K562 (cell line): ENCODE data around the gene BIRC7. TPM values are rescaled to one million over a fixed set of nuclear protein-coding genes. Genes with fewer than 3 reads are reported as not detected.
A peak's percentile ranks its signal among the peaks of the same experiment; 100 is the strongest.

Experiments used
- ATAC-seq: fragments of 200-7000 bp; cut with Tn5 transposase; 3 replicates; pipeline ENCODE4 v1.9.1; 2020; ENCODE audit warnings: moderate library complexity
- BruUV-seq: library from RNA; stranded (reverse); fragments of 400-500 nt; replicated peaks from 2 replicates; lab custom pipeline; 2021; lab: Mats Ljungman, UMichigan
- CTCF ChIA-PET: fragments of 300-600 bp; formaldehyde crosslinking; extraction: SDS; loops from one replicate; lab custom pipeline; 2021; ENCODE audit warnings: low intra/inter-chr PET ratio; lab: Yijun Ruan, JAX
- POLR2A ChIA-PET: fragments of 300-600, 350-650 bp; sonication (Branson Sonifier 250); formaldehyde crosslinking; extraction: SDS; loops from one replicate; lab custom pipeline; 2021; ENCODE audit warnings: antibody characterized with exemption, inconsistent platforms; lab: Yijun Ruan, JAX
- DNase-seq, 4 experiments: peaks; one replicate each; pipeline versions ENCODE4 v3.0.0 to v3.0.0-alpha.2; 2011 to 2018; ENCODE audit warnings: low spot score in 3 of 4, mixed read lengths in 3 of 4; ENCODE audit errors: extremely low read depth in 1 of 4
- FAIRE-seq: peaks from 2 replicates; lab custom pipeline; 2011; peaks lifted over from hg19 to GRCh38; lab: Jason Lieb, UNC
- H2AFZ ChIP-seq: 2 replicates; pipeline ENCODE4 v1.6.0; 2011; ENCODE audit warnings: low read depth, low read length, control low read depth, inconsistent platforms
- H3K27ac ChIP-seq: fragments of 200-600 bp; 3 replicates; pipeline ENCODE4 v1.8.0; 2011; ENCODE audit warnings: low read depth, mild to moderate bottlenecking, control low read depth, inconsistent platforms, low read length, moderate library complexity, mixed read lengths; ENCODE audit errors: extremely low read depth
- H3K27me3 ChIP-seq, 2 experiments: fragments of 300-600 bp in 1 of 2; 2 replicates in 1 of 2; 3 replicates in 1 of 2; pipeline versions ENCODE4 v1.6.0 to v1.8.0; 2011; ENCODE audit warnings: inconsistent platforms in 2 of 2, low read length in 2 of 2, mild to moderate bottlenecking in 1 of 2, mixed read lengths in 1 of 2, moderate library complexity in 1 of 2; ENCODE audit not compliant: control insufficient read depth in 2 of 2, insufficient read depth in 2 of 2
- H3K36me3 ChIP-seq: fragments of 300-600 bp; 3 replicates; pipeline ENCODE4 v1.8.0; 2011; ENCODE audit warnings: mild to moderate bottlenecking, low read length, inconsistent platforms; ENCODE audit not compliant: control insufficient read depth, insufficient read depth
- H3K4me1 ChIP-seq, 2 experiments: fragments of 200-600 bp in 1 of 2; replicated peaks in 1 of 2; 2 replicates in 1 of 2; 3 replicates in 1 of 2; pipeline versions ENCODE4 v1.5.1 to v1.8.0; 2011; ENCODE audit warnings: inconsistent platforms in 2 of 2, low read length in 2 of 2, mild to moderate bottlenecking in 1 of 2, mixed read lengths in 1 of 2, moderate library complexity in 1 of 2; ENCODE audit not compliant: control insufficient read depth in 2 of 2, insufficient read depth in 2 of 2
- H3K4me2 ChIP-seq: 2 replicates; pipeline ENCODE4 v1.6.1; 2011; ENCODE audit warnings: low read length, control low read depth, inconsistent platforms, mixed read lengths; ENCODE audit not compliant: insufficient read depth
- H3K4me3 ChIP-seq: fragments of 200-600 bp; sonication (generic), shearing (Covaris generic); 2 replicates; pipeline ENCODE4 v1.5.1; 2016; ENCODE audit warnings: control low read depth, inconsistent platforms
- H3K79me2 ChIP-seq: fragments of 200-600 bp; 3 replicates; pipeline ENCODE4 v1.8.0; 2011; ENCODE audit warnings: low read length, inconsistent platforms; ENCODE audit not compliant: control insufficient read depth, insufficient read depth
- H3K9ac ChIP-seq, 2 experiments: 2 replicates each; pipeline versions ENCODE4 v1.6.0 to v1.6.1; 2011; ENCODE audit warnings: low read depth in 2 of 2, low read length in 2 of 2, control low read depth in 1 of 2, inconsistent platforms in 1 of 2, mild to moderate bottlenecking in 1 of 2, mixed read lengths in 1 of 2; ENCODE audit not compliant: insufficient read depth in 1 of 2
- H3K9me1 ChIP-seq: one replicate; pipeline ENCODE4 v1.6.0; 2011; ENCODE audit warnings: inconsistent platforms, mild to moderate bottlenecking, low read length, moderate library complexity; ENCODE audit not compliant: control insufficient read depth, insufficient read depth
- H3K9me3 ChIP-seq: replicated peaks from 2 replicates; pipeline ENCODE4 v1.5.1; 2011; ENCODE audit warnings: low read depth, low read length, inconsistent platforms; ENCODE audit not compliant: control insufficient read depth, insufficient read depth
- H4K20me1 ChIP-seq: replicated peaks from 2 replicates; pipeline ENCODE4 v1.6.1; 2011; ENCODE audit warnings: low read length, inconsistent platforms, mixed read lengths; ENCODE audit not compliant: control insufficient read depth, insufficient read depth
- DMBX1 ChIP-seq: fragments of 250-450 bp; sonication (Bioruptor Pico); IDR thresholded peaks from 2 replicates; pipeline ENCODE4 v1.8.0; 2022; ENCODE audit warnings: inconsistent platforms, mild to moderate bottlenecking, moderate library complexity, borderline replicate concordance
- ETS2 ChIP-seq: IDR thresholded peaks from 2 replicates; pipeline ENCODE4 v1.6.1; 2016; ENCODE audit warnings: borderline replicate concordance, missing genetic modification characterization, mild to moderate bottlenecking, moderate library complexity, missing compliant biosample characterization; ENCODE audit not compliant: poor library complexity, severe bottlenecking
- GATA2 ChIP-seq: sonication (generic); formaldehyde crosslinking; IDR thresholded peaks from 2 replicates; pipeline ENCODE4 v1.4.0; 2020; ENCODE audit warnings: mild to moderate bottlenecking, missing genetic modification reagents
- PCBP2 ChIP-seq: fragments of 200-400 bp; formaldehyde crosslinking; IDR thresholded peaks from 2 replicates; pipeline ENCODE4 v1.6.1; 2018; ENCODE audit warnings: low read length, low read depth, mild to moderate bottlenecking, moderate library complexity; ENCODE audit not compliant: poor library complexity, severe bottlenecking
- POLR2A ChIP-seq: fragments of 450-650 bp; conservative IDR thresholded peaks from 2 replicates; pipeline ENCODE4 v1.6.1; 2016
- POLR2AphosphoS5 ChIP-seq: IDR thresholded peaks from 2 replicates; pipeline ENCODE4 v1.6.1; 2011; ENCODE audit warnings: mild to moderate bottlenecking, low read depth, low read length, moderate library complexity; ENCODE audit not compliant: control insufficient read depth, insufficient read depth
- SMC3 ChIP-seq: conservative IDR thresholded peaks from 2 replicates; pipeline ENCODE4 v1.6.1; 2011; ENCODE audit warnings: low read depth, low read length, improper control_type of control experiment; ENCODE audit not compliant: insufficient read depth
- TAL1 ChIP-seq: fragments of 450-650 bp; IDR thresholded peaks from 2 replicates; pipeline ENCODE4 v1.6.1; 2016; ENCODE audit warnings: mild to moderate bottlenecking
- ZNF407 ChIP-seq: fragments of 450-650 bp; IDR thresholded peaks from 2 replicates; pipeline ENCODE4 v1.6.1; 2016; ENCODE audit warnings: low read depth
- ZNF778 ChIP-seq: fragments of 450-650 bp; formaldehyde crosslinking; IDR thresholded peaks from 2 replicates; pipeline ENCODE4 v1.4.0; 2020; ENCODE audit warnings: mild to moderate bottlenecking, moderate library complexity
- WGBS: fragments of 100-300 bp; shearing (Covaris generic); methylation state at CpG from one replicate; pipeline ENCODE4 v1.1.6; 2016; ENCODE audit warnings: low coverage, mixed read lengths; ENCODE audit not compliant: insufficient coverage; ENCODE audit errors: missing lambda C conversion rate; 5-methylcytosine and 5-hydroxymethylcytosine counted together
- in situ Hi-C: fragments of 300-500 bp; cut with MboI; formaldehyde crosslinking; loops from 4 replicates; pipeline ENCODE4 v1.15.0; 2018; ENCODE audit warnings: inconsistent platforms, mixed read lengths
- intact Hi-C: fragments of 100-400 bp; cut with micrococcal nuclease; formaldehyde crosslinking; loops from 2 replicates; pipeline ENCODE4 v1.14.2; 2022
- polyA plus RNA-seq, 8 experiments: library from polyadenylated mRNA; depleted of rRNA in 4 of 8; stranded (reverse) in 5 of 8; unstranded in 3 of 8; fragments of >200 nt; fragmentation: Nextera tagmentation in 2 of 8; fragmentation: Illumina TruSeq in 1 of 8; extraction: Ambion mirVana in 2 of 8; extraction: Trizol in 1 of 8; gene quantifications; 2 replicates each; pipeline versions ENCODE4 v1.2.1 to v1.2.3, GENCODE V29; 2011 to 2014; ENCODE audit warnings: inconsistent platforms in 1 of 8, missing spikeins in 1 of 8
- total RNA-seq, 7 experiments: library from RNA; depleted of rRNA in 6 of 7; stranded (reverse); fragments of >200 nt in 6 of 7; fragmentation: Illumina TruSeq in 2 of 7; extraction: Trizol in 2 of 7; gene quantifications; 2 replicates each; pipeline versions ENCODE4 v1.2.1 to v1.2.3, GENCODE V29; 2011 to 2021; ENCODE audit warnings: low replicate concordance in 1 of 7

The BIRC7 gene
- total and polyA plus RNA-seq, 9 of the 15 experiments (the other 6 are each of a cell fraction or from before 2014, with no cell fraction given) = 0.14 to 0.19 (median 0.16) TPM; not detected in 5

GRCh38 chr20:63223121-63223825, 12.4 kb upstream of the BIRC7 start:
- Histone ChIP-seq H3K27me3 (peaks cover 0 to 40% of the 10 kb centered on the region in 2 experiments), H4K20me1 (no peaks in the 10 kb centered on the region), H3K4me1 (peaks cover 0 to 25% of the 10 kb centered on the region in 2 experiments; a peak in 2 of 5 replicates), H3K9me1 (no peaks in the 10 kb centered on the region), H3K79me2 (no peaks in the 10 kb centered on the region), H3K4me3 (no peak overlapping the region), H3K9me3 (no peaks in the 10 kb centered on the region), H3K4me2 (no peak overlapping the region), H3K36me3 (no peaks in the 10 kb centered on the region), H3K9ac (no peak overlapping the region), H2AFZ (no peak overlapping the region), H3K27ac (no peak overlapping the region)
- ChIA-PET POLR2A (interaction anchor here (0.6 to 1.4 kb wide), 8 partner anchors 8 to 325 kb away, joined by 3 to 5 read pairs (median 3); partner anchors contain the start of gene ARFGAP1), CTCF (interaction anchor here (0.5 to 0.8 kb wide), 3 partner anchors 28 to 159 kb away, joined by 3 to 6 read pairs (median 4); no protein-coding TSS in a partner anchor)
- 7% methylated on average over 11 of the region's 12 CpGs for WGBS
- in situ Hi-C loops = no loop called here
- peak; percentile 83 for ATAC-seq
- intact Hi-C loops = loop anchor here (5.0 kb wide), 1 partner anchor 159 kb away; no protein-coding TSS in a partner anchor
- DNase-seq = peak; percentile 49 to 70 (median 58)
- BruUV-seq = no TSS peak
- FAIRE-seq = peak; percentile 72
- TF ChIP-seq POLR2A = no peak
- no peak for TF ChIP-seq ETS2 (tag)
- no peak for TF ChIP-seq PCBP2
- no peak for TF ChIP-seq TAL1
- TF ChIP-seq POLR2AphosphoS5 = no peak
- TF ChIP-seq ZNF407 = no peak
- TF ChIP-seq ZNF778 (CRISPR knock-in tag) = no peak
- TF ChIP-seq DMBX1 (CRISPR knock-in tag) = no peak
- no peak for TF ChIP-seq GATA2 (CRISPR knock-in tag)
- peak; percentile 56 for TF ChIP-seq SMC3
